ENCODE results near the gene SLC25A25. TPM values are rescaled to one million over a fixed set of nuclear protein-coding genes. Genes with fewer than 3 reads are reported as not detected.

Gene SLC25A25
- total RNA-seq, 3 donors from 2014 or later: 27.2 to 43.9 (median 33.1) TPM

DNA sequence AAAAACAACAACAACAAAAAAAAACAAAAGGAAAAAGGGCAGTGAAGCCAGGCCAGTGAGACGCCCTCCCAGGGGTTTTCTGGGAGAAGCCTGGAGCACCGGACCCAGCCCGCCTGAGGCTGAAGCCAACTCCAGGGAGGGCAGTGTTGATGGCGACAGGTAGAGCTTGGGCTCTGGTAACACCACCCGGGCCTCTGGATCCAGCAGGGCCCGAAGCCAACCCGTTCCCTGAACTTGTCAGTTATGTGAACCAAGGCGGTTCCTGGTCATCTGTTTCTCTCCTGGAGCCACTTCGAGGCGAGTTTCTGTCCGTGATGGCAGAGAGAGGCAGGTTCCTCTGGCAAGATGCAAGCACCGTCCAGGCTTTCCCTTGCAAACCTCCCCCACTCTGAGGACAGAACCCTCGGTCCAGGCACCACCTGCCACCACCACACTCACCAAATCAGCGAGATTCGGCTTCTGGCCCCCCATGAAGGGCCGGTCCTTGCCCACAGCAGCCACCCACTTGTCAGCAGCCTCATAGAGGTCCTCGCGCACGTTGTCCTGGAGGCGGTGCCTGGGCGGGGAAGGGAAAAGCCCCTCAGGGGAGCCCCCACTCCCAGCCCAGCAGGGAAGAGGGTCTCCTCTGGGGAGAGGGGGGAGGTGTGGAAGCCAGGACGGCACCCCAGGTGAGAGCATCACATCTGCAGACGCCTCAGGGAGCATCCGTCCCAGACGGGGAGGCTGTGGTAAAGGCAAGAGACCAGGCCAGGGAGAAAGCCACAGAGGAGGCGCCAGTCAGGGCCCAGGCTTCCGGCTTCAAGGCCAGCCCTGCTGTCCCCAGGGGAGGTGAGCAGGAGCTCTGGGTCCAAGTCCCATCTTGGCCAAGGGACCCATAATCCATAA lies 54.1 kb downstream of the SLC25A25 start:
- Histone ChIP-seq H3K9me3 (no peaks in the 10 kb centered on the region), H3K27me3 (no peaks in the 10 kb centered on the region), H3K27ac (no peak overlapping the region), H3K4me1 (peaks cover 4 to 16% of the 10 kb centered on the region in 2 donors), H3K4me3 (no peak overlapping the region), H3K36me3 (peaks cover 6% of the 10 kb centered on the region)
- intact Hi-C loops (cut with DNase I; ENCODE audit: low total_unique reads): no loop called here
- no peak for DNase-seq (ENCODE audit: low spot score in 2 of 2)
- TF ChIP-seq POLR2A (IDR thresholded peaks at IDR 0.05) (no peak), POLR2AphosphoS5 (IDR thresholded peaks at IDR 0.05) (no peak)
- TF ChIP-seq, protein P1, sequence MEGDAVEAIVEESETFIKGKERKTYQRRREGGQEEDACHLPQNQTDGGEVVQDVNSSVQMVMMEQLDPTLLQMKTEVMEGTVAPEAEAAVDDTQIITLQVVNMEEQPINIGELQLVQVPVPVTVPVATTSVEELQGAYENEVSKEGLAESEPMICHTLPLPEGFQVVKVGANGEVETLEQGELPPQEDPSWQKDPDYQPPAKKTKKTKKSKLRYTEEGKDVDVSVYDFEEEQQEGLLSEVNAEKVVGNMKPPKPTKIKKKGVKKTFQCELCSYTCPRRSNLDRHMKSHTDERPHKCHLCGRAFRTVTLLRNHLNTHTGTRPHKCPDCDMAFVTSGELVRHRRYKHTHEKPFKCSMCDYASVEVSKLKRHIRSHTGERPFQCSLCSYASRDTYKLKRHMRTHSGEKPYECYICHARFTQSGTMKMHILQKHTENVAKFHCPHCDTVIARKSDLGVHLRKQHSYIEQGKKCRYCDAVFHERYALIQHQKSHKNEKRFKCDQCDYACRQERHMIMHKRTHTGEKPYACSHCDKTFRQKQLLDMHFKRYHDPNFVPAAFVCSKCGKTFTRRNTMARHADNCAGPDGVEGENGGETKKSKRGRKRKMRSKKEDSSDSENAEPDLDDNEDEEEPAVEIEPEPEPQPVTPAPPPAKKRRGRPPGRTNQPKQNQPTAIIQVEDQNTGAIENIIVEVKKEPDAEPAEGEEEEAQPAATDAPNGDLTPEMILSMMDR (IDR thresholded peaks at IDR 0.05): no peak

DNA sequence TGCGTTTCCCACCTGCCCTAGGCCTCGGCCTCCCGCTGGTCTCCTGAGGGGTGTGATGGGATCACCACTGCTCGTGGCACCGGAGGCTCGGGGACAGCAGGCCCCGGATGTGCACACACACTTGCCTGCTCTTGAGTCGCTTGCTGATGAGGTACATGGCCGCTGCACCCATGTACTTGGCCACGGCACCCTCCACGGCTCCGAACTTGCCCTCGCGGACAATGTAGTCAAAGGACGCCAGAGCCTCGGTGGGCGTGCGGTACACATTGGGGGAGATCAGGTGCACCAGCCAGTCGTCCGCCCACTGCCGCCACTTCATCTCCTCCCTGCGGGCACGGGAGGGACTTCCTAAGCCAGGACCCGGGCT lies 54.8 kb downstream of the SLC25A25 start:
- H3K9me3 ChIP-seq: no peaks in the 10 kb centered on the region
- H3K27ac ChIP-seq: no peak overlapping the region
- H3K4me3 ChIP-seq: no peak overlapping the region
- H3K36me3 ChIP-seq: peaks cover 6% of the 10 kb centered on the region
- H3K4me1 ChIP-seq: peaks cover 4 to 16% of the 10 kb centered on the region in 2 donors
- intact Hi-C loops (cut with DNase I; ENCODE audit: low total_unique reads): no loop called here
- DNase-seq (ENCODE audit: low spot score in 2 of 2): no peak
- no peaks in the 10 kb centered on the region for H3K27me3 ChIP-seq
- TF ChIP-seq, protein P1 (IDR thresholded peaks at IDR 0.05): no peak
- TF ChIP-seq POLR2A (IDR thresholded peaks at IDR 0.05) (no peak), POLR2AphosphoS5 (IDR thresholded peaks at IDR 0.05) (no peak)

DNA sequence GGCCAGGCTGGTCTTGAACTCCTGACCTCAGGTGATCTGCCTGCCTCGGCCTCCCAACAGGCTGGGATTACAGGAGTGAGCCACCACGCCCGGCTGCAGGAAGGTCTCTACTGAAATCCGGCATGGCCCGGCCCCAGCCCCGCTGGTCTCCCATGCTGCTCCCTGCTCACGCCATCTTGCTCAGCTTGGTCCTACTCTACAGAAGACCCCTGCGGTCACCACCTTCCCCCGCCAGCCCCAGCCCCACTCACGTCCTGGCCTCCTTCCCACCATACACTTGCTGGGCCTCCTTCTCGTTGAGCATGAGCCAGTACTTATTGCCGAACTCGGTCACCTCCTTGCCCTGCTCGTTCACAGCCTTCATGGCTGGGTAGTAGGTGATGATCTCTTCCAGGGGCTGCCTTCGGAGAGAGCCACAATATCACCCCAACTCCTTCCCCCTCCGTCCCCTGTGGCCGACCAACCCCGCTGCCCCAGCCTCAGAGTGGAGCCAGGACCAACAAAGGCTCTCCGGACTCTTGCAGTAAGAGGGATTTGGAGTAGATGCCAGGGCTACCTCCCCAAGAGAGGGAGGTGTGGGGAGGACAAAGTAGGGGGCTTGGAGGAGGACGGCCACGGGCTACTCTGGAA lies 55.5 kb downstream of the SLC25A25 start:
- DNase-seq (ENCODE audit: low spot score in 2 of 2): no peak
- H3K27me3 ChIP-seq: no peaks in the 10 kb centered on the region
- peaks cover 6% of the 10 kb centered on the region for H3K36me3 ChIP-seq
- peaks cover 4 to 16% of the 10 kb centered on the region in 2 donors for H3K4me1 ChIP-seq
- no peak overlapping the region for H3K27ac ChIP-seq
- H3K9me3 ChIP-seq: no peaks in the 10 kb centered on the region
- TF ChIP-seq POLR2A (IDR thresholded peaks at IDR 0.05): no peak
- TF ChIP-seq, protein P1 (IDR thresholded peaks at IDR 0.05): no peak
- TF ChIP-seq POLR2AphosphoS5 (IDR thresholded peaks at IDR 0.05): no peak
- no peak overlapping the region for H3K4me3 ChIP-seq
- intact Hi-C loops (cut with DNase I; ENCODE audit: low total_unique reads): no loop called here

DNA sequence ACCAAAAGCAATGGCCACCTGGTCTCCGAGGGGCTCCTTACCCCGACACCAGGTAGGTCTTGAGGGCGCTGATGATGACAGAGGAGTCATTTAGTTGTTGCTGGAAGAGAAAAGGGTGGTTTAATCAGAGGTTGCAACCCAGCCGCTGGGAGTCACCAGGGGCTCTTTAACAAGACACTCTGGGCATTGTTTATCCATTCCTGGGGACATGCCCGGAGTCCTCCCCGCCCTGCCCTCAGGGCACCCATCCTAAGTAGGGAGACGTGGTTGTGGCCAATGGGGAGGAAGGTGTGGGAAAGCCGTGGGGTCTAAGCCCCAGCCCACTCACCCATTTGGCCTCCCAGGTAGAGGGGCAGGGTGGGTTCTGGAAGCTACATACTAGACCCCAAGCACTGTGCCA lies 56.4 kb downstream of the SLC25A25 start:
- Histone ChIP-seq H3K9me3 (no peaks in the 10 kb centered on the region), H3K27ac (no peak overlapping the region), H3K27me3 (no peaks in the 10 kb centered on the region), H3K36me3 (peaks cover 6% of the 10 kb centered on the region), H3K4me3 (no peak overlapping the region), H3K4me1 (peaks cover 4 to 16% of the 10 kb centered on the region in 2 donors)
- DNase-seq (ENCODE audit: low spot score in 2 of 2): no peak
- no peak for TF ChIP-seq POLR2A (IDR thresholded peaks at IDR 0.05)
- TF ChIP-seq POLR2AphosphoS5 (IDR thresholded peaks at IDR 0.05): no peak
- TF ChIP-seq, protein P1 (IDR thresholded peaks at IDR 0.05): no peak
- intact Hi-C loops (cut with DNase I; ENCODE audit: low total_unique reads): no loop called here
